ENCODE data around the gene NOS1AP.

NOS1AP gene

DNA sequence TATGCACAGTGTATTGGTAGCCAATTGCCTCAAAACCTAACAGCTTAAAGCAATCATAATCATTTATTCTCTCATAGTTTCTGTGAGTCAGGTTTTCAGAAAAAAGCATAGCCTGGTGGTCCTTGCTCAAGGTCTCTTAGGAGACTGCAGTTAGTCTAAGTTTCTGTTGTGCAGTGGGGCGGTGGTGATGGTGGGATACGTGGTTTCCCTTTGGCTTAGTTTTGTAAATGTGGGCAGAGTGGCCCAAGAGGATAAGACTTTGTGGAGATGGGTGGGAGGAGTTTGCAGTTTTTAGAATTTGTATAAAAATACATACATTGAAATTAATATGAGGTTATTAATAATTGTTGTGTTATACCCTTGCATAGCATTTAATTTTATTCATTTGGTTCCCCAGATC is 68.6 kb downstream of the NOS1AP start:
- no peak for DNase-seq (ENCODE audit: low read depth)
- TF ChIP-seq, protein P1, sequence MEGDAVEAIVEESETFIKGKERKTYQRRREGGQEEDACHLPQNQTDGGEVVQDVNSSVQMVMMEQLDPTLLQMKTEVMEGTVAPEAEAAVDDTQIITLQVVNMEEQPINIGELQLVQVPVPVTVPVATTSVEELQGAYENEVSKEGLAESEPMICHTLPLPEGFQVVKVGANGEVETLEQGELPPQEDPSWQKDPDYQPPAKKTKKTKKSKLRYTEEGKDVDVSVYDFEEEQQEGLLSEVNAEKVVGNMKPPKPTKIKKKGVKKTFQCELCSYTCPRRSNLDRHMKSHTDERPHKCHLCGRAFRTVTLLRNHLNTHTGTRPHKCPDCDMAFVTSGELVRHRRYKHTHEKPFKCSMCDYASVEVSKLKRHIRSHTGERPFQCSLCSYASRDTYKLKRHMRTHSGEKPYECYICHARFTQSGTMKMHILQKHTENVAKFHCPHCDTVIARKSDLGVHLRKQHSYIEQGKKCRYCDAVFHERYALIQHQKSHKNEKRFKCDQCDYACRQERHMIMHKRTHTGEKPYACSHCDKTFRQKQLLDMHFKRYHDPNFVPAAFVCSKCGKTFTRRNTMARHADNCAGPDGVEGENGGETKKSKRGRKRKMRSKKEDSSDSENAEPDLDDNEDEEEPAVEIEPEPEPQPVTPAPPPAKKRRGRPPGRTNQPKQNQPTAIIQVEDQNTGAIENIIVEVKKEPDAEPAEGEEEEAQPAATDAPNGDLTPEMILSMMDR (IDR thresholded peaks at IDR 0.05; ENCODE audit: insufficient read depth, low read depth, low read length, missing control alignments) = no peak
- H3K4me3 ChIP-seq (ENCODE audit: low read depth, low read length) = no peak overlapping the region

DNA sequence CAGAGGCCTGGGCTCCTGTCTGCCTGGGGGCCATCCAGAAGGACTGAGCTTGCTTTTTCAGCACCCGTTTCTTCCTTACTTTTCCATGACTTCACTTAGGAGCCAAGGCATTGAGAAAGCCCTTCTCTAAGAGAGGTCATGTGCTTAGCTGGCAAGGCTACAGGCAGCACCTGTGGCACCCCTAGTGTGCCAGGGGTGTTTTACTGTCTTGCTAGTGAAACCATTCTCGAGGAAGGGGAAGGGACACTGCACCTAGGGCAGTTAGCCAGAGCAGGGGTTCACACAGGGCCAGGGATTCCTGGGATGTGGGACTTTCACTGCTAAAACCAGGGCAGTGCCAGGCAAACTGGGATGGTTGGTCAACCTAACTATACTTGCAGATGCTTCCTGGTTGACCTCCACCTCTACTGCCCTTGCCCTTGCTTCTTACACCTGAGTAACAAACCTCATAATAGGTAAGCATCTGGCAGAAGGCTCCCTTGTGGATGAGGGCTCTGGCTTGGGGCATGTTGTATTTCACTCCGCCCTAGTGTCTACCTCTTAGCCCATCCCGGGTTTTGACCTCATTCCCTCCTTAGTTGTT is 69.2 kb downstream of the NOS1AP start:
- no peak overlapping the region for H3K4me3 ChIP-seq (ENCODE audit: low read depth, low read length)
- TF ChIP-seq, protein P1 (IDR thresholded peaks at IDR 0.05; ENCODE audit: insufficient read depth, low read depth, low read length, missing control alignments) = no peak
- DNase-seq (ENCODE audit: low read depth) = no peak

DNA sequence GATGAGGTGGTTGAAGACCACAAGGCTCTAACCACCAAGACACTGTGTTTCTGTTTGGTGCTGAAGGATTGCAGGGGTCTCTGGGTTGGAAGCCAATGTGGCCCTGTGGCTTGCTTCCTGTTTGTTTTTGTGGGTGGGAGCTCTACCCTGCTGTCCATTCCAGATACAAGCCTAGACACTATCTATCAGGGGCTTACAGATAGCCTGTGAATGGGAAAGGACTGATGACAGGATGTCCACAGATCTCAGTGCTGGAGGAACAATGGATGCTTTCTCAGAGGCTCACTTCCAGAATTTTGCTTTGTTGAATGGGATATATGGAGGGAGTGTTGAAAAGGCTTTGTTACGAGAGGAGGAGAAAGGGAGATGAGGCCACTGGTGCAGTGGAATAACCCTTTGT is 69.7 kb downstream of the NOS1AP start:
- no peak for DNase-seq (ENCODE audit: low read depth)
- TF ChIP-seq, protein P1 (IDR thresholded peaks at IDR 0.05; ENCODE audit: insufficient read depth, low read depth, low read length, missing control alignments) = no peak
- no peak overlapping the region for H3K4me3 ChIP-seq (ENCODE audit: low read depth, low read length)

DNA sequence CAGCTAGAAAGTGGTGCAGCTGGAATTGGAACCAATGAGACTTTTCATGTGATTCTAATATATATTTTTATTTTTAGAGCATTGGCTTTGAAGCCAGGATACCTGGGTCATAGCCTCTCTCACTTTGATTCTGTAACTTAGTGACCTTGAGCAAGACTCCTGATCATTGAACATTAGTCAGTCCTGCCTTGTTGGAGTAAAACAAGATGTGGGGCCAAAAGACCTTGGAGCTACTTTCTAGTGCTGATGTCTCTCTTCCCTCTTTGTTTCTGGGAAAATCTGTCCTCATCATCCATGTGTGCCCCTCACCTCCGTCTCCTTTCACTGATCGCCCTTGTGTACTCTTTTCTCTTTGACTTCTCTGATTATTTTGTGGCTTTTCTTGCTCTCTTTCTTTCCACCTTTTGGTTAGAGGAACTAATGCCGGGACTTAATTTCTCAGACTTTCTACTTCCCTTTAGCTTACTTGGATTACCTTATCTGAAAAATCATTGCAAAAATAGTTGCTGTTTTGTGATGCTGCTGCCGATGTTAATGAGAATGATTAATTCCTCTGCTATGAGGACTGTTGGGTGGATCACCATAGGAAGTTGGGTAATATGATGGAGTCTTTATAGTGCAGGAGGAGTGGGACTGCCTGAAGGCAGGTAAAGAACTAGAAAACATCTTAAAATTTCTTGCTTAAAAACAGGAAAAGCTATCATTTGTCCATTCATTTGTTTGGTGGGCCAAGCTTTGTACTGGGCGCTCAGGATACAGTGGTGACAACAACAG is 72.0 kb downstream of the NOS1AP start:
- DNase-seq (ENCODE audit: low read depth) = no peak

DNA sequence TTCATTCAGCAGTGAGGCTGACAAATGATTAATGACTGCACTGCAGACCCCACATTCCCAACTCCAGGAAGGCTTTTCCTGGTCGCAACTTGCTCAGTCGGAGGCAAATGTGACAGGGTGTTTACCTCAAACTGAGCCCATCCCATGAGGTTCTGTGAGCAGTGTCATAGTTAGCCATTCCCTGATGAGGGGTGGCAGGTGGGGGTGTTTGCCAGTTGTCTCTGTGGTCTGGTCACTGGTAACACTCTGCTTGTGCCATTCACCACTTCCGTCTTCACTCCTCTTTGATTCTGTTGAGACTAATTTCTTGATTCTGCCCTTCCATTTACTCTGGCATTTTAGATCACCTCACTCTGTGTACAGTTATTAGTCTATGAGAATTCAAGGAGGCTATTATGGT is 73.5 kb downstream of the NOS1AP start:
- H3K4me3 ChIP-seq (ENCODE audit: low read depth, low read length) = no peak overlapping the region
- TF ChIP-seq, protein P1 (IDR thresholded peaks at IDR 0.05; ENCODE audit: insufficient read depth, low read depth, low read length, missing control alignments) = no peak
- DNase-seq (ENCODE audit: low read depth) = no peak

More for the DNA sequence above, 72.0 kb downstream of the NOS1AP start:
- H3K4me3 ChIP-seq (ENCODE audit: low read depth, low read length) = no peak overlapping the region
- TF ChIP-seq, protein P1 (IDR thresholded peaks at IDR 0.05; ENCODE audit: insufficient read depth, low read depth, low read length, missing control alignments) = no peak

DNA sequence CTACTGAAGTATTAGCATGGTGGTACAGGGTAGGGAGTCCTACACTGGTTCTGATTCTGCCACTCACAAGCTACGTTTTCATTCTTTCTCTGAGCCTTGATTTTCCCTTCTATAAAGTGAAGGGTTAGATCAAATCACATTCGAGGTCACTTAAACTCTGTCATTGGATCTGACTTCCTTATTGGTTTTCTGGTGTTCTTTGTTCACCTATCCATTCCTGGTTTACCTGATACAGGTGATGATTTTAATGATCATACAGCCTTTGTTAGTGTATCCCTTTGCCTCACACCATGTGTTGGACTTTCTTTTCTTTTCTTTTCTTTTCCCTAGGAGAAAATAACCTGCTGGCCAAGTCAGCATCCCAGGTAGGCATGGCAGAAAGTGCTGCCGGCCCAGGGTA is 74.8 kb downstream of the NOS1AP start:
- H3K4me3 ChIP-seq (ENCODE audit: low read depth, low read length) = no peak overlapping the region
- TF ChIP-seq, protein P1 (IDR thresholded peaks at IDR 0.05; ENCODE audit: insufficient read depth, low read depth, low read length, missing control alignments) = no peak
- no peak for DNase-seq (ENCODE audit: low read depth)

All from GM12865 (cell line).